ENCODE measurements around the gene NOS1.

- TF ChIP-seq CREB1 (CRISPR knock-in tag; IDR thresholded peaks at IDR 0.05; ENCODE audit: low read depth) (no peak), CTCF (conservative IDR thresholded peaks at IDR 0.05; ENCODE audit: low read depth in 2 of 2) (no peak), REST (IDR thresholded peaks at IDR 0.05; ENCODE audit: unreplicated experiment) (no peak)
Observed at GRCh38 chr12:117272690-117273089, 88.7 kb downstream of the NOS1 start.
